Measurements from ENCODE around the gene ADISSP. TPM values are rescaled to one million over a fixed set of nuclear protein-coding genes. Genes with fewer than 3 reads are reported as not detected.

Gene ADISSP
- total and polyA plus RNA-seq, 9 of the 15 experiments (the other 6 are each of a cell fraction or from before 2014, with no cell fraction given) = 1.4 to 70.6 (median 23.4) TPM

GRCh38 chr20:3786665-3787323 is 19.2 kb upstream of the ADISSP start, which contains the start of gene CENPB (continued):
- no peak; a peak in 1 of 4 replicates for TF ChIP-seq RCOR1 (IDR thresholded peaks at IDR 0.05; ENCODE audit: borderline replicate concordance in 1 of 2, low read depth in 2 of 2, low read length in 2 of 2)
- TF ChIP-seq FIP1L1 (IDR thresholded peaks at IDR 0.05; ENCODE audit: low read depth, low read length, poor library complexity, severe bottlenecking) = no peak

- DNase-seq (ENCODE audit: extremely low read depth in 1 of 4, low spot score in 3 of 4) = peak in 1 of 4 experiments; percentile 59
- under 1% methylated on average over 16 of the region's 35 CpGs for WGBS (ENCODE audit: insufficient coverage, low coverage, missing lambda C conversion rate)
- TF ChIP-seq, protein P1, sequence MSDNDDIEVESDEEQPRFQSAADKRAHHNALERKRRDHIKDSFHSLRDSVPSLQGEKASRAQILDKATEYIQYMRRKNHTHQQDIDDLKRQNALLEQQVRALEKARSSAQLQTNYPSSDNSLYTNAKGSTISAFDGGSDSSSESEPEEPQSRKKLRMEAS (CRISPR knock-in tag; IDR thresholded peaks at IDR 0.05) = peak; percentile 56; the same call in 1 of the 2 replicates
- TF ChIP-seq RBFOX2 (IDR thresholded peaks at IDR 0.05; ENCODE audit: low read depth, low read length) = peak; percentile 77
- 0 out of 2 replicates have a peak, but pooled peaks have one; percentile 41 for TF ChIP-seq ZNF511 (CRISPR knock-in tag; IDR thresholded peaks at IDR 0.05)
- TF ChIP-seq, protein P2, sequence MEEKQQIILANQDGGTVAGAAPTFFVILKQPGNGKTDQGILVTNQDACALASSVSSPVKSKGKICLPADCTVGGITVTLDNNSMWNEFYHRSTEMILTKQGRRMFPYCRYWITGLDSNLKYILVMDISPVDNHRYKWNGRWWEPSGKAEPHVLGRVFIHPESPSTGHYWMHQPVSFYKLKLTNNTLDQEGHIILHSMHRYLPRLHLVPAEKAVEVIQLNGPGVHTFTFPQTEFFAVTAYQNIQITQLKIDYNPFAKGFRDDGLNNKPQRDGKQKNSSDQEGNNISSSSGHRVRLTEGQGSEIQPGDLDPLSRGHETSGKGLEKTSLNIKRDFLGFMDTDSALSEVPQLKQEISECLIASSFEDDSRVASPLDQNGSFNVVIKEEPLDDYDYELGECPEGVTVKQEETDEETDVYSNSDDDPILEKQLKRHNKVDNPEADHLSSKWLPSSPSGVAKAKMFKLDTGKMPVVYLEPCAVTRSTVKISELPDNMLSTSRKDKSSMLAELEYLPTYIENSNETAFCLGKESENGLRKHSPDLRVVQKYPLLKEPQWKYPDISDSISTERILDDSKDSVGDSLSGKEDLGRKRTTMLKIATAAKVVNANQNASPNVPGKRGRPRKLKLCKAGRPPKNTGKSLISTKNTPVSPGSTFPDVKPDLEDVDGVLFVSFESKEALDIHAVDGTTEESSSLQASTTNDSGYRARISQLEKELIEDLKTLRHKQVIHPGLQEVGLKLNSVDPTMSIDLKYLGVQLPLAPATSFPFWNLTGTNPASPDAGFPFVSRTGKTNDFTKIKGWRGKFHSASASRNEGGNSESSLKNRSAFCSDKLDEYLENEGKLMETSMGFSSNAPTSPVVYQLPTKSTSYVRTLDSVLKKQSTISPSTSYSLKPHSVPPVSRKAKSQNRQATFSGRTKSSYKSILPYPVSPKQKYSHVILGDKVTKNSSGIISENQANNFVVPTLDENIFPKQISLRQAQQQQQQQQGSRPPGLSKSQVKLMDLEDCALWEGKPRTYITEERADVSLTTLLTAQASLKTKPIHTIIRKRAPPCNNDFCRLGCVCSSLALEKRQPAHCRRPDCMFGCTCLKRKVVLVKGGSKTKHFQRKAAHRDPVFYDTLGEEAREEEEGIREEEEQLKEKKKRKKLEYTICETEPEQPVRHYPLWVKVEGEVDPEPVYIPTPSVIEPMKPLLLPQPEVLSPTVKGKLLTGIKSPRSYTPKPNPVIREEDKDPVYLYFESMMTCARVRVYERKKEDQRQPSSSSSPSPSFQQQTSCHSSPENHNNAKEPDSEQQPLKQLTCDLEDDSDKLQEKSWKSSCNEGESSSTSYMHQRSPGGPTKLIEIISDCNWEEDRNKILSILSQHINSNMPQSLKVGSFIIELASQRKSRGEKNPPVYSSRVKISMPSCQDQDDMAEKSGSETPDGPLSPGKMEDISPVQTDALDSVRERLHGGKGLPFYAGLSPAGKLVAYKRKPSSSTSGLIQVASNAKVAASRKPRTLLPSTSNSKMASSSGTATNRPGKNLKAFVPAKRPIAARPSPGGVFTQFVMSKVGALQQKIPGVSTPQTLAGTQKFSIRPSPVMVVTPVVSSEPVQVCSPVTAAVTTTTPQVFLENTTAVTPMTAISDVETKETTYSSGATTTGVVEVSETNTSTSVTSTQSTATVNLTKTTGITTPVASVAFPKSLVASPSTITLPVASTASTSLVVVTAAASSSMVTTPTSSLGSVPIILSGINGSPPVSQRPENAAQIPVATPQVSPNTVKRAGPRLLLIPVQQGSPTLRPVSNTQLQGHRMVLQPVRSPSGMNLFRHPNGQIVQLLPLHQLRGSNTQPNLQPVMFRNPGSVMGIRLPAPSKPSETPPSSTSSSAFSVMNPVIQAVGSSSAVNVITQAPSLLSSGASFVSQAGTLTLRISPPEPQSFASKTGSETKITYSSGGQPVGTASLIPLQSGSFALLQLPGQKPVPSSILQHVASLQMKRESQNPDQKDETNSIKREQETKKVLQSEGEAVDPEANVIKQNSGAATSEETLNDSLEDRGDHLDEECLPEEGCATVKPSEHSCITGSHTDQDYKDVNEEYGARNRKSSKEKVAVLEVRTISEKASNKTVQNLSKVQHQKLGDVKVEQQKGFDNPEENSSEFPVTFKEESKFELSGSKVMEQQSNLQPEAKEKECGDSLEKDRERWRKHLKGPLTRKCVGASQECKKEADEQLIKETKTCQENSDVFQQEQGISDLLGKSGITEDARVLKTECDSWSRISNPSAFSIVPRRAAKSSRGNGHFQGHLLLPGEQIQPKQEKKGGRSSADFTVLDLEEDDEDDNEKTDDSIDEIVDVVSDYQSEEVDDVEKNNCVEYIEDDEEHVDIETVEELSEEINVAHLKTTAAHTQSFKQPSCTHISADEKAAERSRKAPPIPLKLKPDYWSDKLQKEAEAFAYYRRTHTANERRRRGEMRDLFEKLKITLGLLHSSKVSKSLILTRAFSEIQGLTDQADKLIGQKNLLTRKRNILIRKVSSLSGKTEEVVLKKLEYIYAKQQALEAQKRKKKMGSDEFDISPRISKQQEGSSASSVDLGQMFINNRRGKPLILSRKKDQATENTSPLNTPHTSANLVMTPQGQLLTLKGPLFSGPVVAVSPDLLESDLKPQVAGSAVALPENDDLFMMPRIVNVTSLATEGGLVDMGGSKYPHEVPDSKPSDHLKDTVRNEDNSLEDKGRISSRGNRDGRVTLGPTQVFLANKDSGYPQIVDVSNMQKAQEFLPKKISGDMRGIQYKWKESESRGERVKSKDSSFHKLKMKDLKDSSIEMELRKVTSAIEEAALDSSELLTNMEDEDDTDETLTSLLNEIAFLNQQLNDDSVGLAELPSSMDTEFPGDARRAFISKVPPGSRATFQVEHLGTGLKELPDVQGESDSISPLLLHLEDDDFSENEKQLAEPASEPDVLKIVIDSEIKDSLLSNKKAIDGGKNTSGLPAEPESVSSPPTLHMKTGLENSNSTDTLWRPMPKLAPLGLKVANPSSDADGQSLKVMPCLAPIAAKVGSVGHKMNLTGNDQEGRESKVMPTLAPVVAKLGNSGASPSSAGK (IDR thresholded peaks at IDR 0.05) = peak; percentile 88
Observed at GRCh38 chr20:3786126-3786484, 18.6 kb upstream of the ADISSP start.

More at GRCh38 chr20:3786126-3786484, 18.6 kb upstream of the ADISSP start:
- peak overlapping the region; percentile 38; the same call in 1 of the 2 replicates for H2AFZ ChIP-seq (ENCODE audit: low read depth, low read length)
- H3K36me3 ChIP-seq (ENCODE audit: control insufficient read depth, insufficient read depth, low read length) = peaks cover 21% of the 10 kb centered on the region; the same call in 1 of the 3 replicates
- H3K9ac ChIP-seq (ENCODE audit: insufficient read depth in 1 of 2, low read depth in 2 of 2, low read length in 2 of 2) = peak overlapping the region; percentile 60 to 93
- peaks cover 31% of the 10 kb centered on the region for H3K79me2 ChIP-seq (ENCODE audit: control insufficient read depth, insufficient read depth, low read length)
- ChIA-PET POLR2A (interaction anchor here (0.5 to 1.5 kb wide), 4 partner anchors 9 to 64 kb away, joined by 3 to 4 read pairs (median 3); partner anchors contain the start of gene AP5S1), CTCF (ENCODE audit: low intra/inter-chr PET ratio) (interaction anchor here (1.3 to 3.4 kb wide), 2 partner anchors 33 to 34 kb away, joined by 7 to 12 read pairs; partner anchors contain the start of gene AP5S1)
- H3K9me1 ChIP-seq (ENCODE audit: control insufficient read depth, insufficient read depth, low read length) = no peaks in the 10 kb centered on the region
- peak overlapping the region; percentile 72 for H3K27ac ChIP-seq (ENCODE audit: extremely low read depth, low read depth, low read length)
- H3K9me3 ChIP-seq (replicated peaks; ENCODE audit: control insufficient read depth, insufficient read depth, low read depth, low read length) = no peaks in the 10 kb centered on the region
- ATAC-seq = peak; percentile 22; the same call in 2 of the 3 replicates
- peak overlapping the region; percentile 58 for H3K4me3 ChIP-seq
- no TSS peak for BruUV-seq (replicated peaks)
- H4K20me1 ChIP-seq (replicated peaks; ENCODE audit: control insufficient read depth, insufficient read depth, low read length) = peaks cover 6% of the 10 kb centered on the region
- H3K4me2 ChIP-seq (ENCODE audit: insufficient read depth, low read length) = peak overlapping the region; percentile 86
- in situ Hi-C loops (cut with MboI) (no loop called here), intact Hi-C loops (cut with micrococcal nuclease) (loop anchor here (2.0 to 10.0 kb wide), 4 partner anchors 35 to 409 kb away; partner anchors contain the start of genes AP5S1 and MAVS)
- H3K27me3 ChIP-seq (ENCODE audit: control insufficient read depth in 2 of 2, insufficient read depth in 2 of 2, low read length in 2 of 2) = no peaks in the 10 kb centered on the region
- FAIRE-seq = no peak
- H3K4me1 ChIP-seq (replicated peaks in 1 of 2; ENCODE audit: control insufficient read depth in 2 of 2, insufficient read depth in 2 of 2, low read length in 2 of 2) = peaks cover 8 to 31% of the 10 kb centered on the region in 2 experiments; a peak in 3 of 5 replicates

All from K562 (cell line).